H1 (cell line): Measurements from ENCODE around the gene CUBN. TPM values are rescaled to one million over a fixed set of nuclear protein-coding genes. Genes with fewer than 3 reads are reported as not detected.

ENCODE experiments used
- ATF3 ChIP-seq: IDR thresholded peaks from 2 replicates; pipeline ENCODE4 v1.6.1; 2011; ENCODE audit warnings: low read depth, mild to moderate bottlenecking, low read length; ENCODE audit not compliant: insufficient read depth
- polyA plus RNA-seq, 7 experiments: library from polyadenylated mRNA; depleted of rRNA in 3 of 7; stranded (reverse) in 5 of 7; unstranded in 2 of 7; fragments of >200 nt in 5 of 7; fragments of 200-250 nt in 2 of 7; gene quantifications; 1 replicate in 5 of 7; 2 replicates in 1 of 7; 4 replicates in 1 of 7; pipeline versions ENCODE4 v1.2.1 to v1.2.3, GENCODE V29; 2011 to 2013; ENCODE audit warnings: missing spikeins in 2 of 7, mixed read lengths in 2 of 7
- total RNA-seq: library from RNA; stranded (reverse); fragmentation: NEBNext Ultra II Directional; extraction: Animal tissue kit (Norgen Biotek cat#: 25700); gene quantifications from 2 replicates; pipeline ENCODE4 v1.2.1, GENCODE V29; 2021

Gene CUBN
- total and polyA plus RNA-seq, 2 of the 8 experiments (the other 6 are each of a cell fraction or from before 2014, with no cell fraction given) = 0.04 to 0.08 TPM

GRCh38 chr10:17010363-17011145 lies 119.1 kb downstream of the CUBN start (continued):
- no peak for TF ChIP-seq ATF3
